Activated naive CD4-positive, alpha-beta T cell treated with anti-CD3 and anti-CD28 coated beads, Interleukin-2, amount 50 U/mL, for 72 hours (primary cell): ENCODE data around the gene OAS2. TPM values are rescaled to one million over a fixed set of nuclear protein-coding genes. Genes with fewer than 3 reads are reported as not detected.

Experiments used
- ATAC-seq, 2 donors: fragments of 150-1000 bp; cut with Tn5 transposase; 2 replicates each; pipeline ENCODE4 v1.10.0; 2021; ENCODE audit warnings: mild to moderate bottlenecking in 2 of 2, moderate library complexity in 2 of 2
- DNase-seq, 2 donors: peaks; one replicate each; pipeline ENCODE4 v3.0.0; 2021 to 2022; ENCODE audit warnings: low spot score in 2 of 2
- H3K27ac Mint-ChIP-seq, 2 donors: one replicate each; pipeline ENCODE4 v1.8.0; 2022; ENCODE audit warnings: mild to moderate bottlenecking in 2 of 2, mixed read lengths in 2 of 2
- H3K36me3 Mint-ChIP-seq, 2 donors: one replicate each; pipeline ENCODE4 v1.8.0; 2022; ENCODE audit warnings: mixed read lengths in 2 of 2
- H3K9me3 Mint-ChIP-seq, 2 donors: one replicate each; pipeline ENCODE4 v1.8.0; 2022; ENCODE audit warnings: mixed read lengths in 2 of 2
- total RNA-seq, 2 donors: library from RNA; stranded (reverse); gene quantifications; one replicate each; pipeline ENCODE4 v1.2.3, GENCODE V29; 2022

OAS2 gene
- total RNA-seq, 2 donors from 2014 or later: 56.6 to 199 TPM

- DNase-seq: peak; percentile 59 to 71
- Mint-ChIP-seq H3K9me3 (peaks cover 12 to 15% of the 10 kb centered on the region in 2 donors), H3K36me3 (peaks cover 25 to 92% of the 10 kb centered on the region in 2 donors), H3K27ac (no peak overlapping the region)
- peak; percentile 64 to 70 for ATAC-seq
Observed at GRCh38 chr12:112992541-112993398, 14.5 kb downstream of the OAS2 start.

GRCh38 chr12:112995008-112995407 lies 16.7 kb downstream of the OAS2 start:
- Mint-ChIP-seq H3K9me3 (peaks cover 0 to 8% of the 10 kb centered on the region in 2 donors), H3K27ac (peak overlapping the region; percentile 3 to 67), H3K36me3 (peaks cover 20 to 82% of the 10 kb centered on the region in 2 donors)
- no peak for ATAC-seq
- no peak for DNase-seq

GRCh38 chr12:112996501-112996900 lies 18.2 kb downstream of the OAS2 start:
- Mint-ChIP-seq H3K36me3 (peaks cover 27 to 67% of the 10 kb centered on the region in 2 donors), H3K27ac (no peak overlapping the region), H3K9me3 (peaks cover 0 to 7% of the 10 kb centered on the region in 2 donors)
- ATAC-seq: no peak
- DNase-seq: no peak

DNA sequence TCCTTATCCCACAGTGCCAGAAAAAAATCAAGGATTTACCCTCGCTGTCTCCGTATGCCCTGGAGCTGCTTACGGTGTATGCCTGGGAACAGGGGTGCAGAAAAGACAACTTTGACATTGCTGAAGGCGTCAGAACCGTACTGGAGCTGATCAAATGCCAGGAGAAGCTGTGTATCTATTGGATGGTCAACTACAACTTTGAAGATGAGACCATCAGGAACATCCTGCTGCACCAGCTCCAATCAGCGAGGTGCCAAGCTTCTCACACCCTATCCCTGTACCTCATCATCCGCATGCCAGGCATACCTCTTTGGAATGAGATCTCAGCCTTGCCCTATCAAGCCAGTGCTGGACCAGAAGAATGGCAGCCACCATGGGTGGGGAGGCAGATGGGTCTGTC lies 19.2 kb downstream of the OAS2 start:
- Mint-ChIP-seq H3K9me3 (no peaks in the 10 kb centered on the region), H3K27ac (peak overlapping the region in 1 of 2 donors; percentile 31), H3K36me3 (peaks cover 27 to 57% of the 10 kb centered on the region in 2 donors)
- no peak for ATAC-seq
- no peak for DNase-seq

GRCh38 chr12:112998987-112999767 lies 20.9 kb downstream of the OAS2 start:
- DNase-seq (no peak), ATAC-seq (no peak)
- Mint-ChIP-seq H3K36me3 (peaks cover 36 to 50% of the 10 kb centered on the region in 2 donors), H3K27ac (no peak overlapping the region), H3K9me3 (no peaks in the 10 kb centered on the region)

GRCh38 chr12:113000433-113000832 lies 22.1 kb downstream of the OAS2 start:
- Mint-ChIP-seq H3K27ac (no peak overlapping the region), H3K9me3 (no peaks in the 10 kb centered on the region), H3K36me3 (peaks cover 36 to 48% of the 10 kb centered on the region in 2 donors)
- ATAC-seq (no peak), DNase-seq (no peak)

DNA sequence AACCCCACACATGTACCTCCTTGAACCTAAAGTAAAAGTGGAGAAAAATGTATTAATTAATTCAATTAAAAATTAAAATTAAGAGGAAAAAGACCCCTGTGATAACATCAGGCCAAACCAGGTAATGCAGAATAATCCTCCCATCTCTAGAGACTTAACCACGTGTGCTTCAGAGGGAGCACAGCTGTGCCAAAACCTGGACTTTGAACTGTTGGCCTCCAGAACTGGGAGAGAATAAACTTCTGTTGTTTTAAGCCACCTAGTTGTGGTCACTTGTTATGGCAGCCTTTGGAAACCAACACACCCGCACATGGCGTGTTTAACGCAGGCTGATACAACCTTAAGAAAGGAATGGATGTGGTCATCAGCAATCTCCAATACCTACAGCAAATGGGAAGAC lies 23.8 kb downstream of the OAS2 start:
- H3K27ac Mint-ChIP-seq: peak overlapping the region in 1 of 2 donors; percentile 26
- H3K36me3 Mint-ChIP-seq: peaks cover 40 to 42% of the 10 kb centered on the region in 2 donors
- DNase-seq (no peak), ATAC-seq (no peak)
- H3K9me3 Mint-ChIP-seq: no peaks in the 10 kb centered on the region

GRCh38 chr12:113002676-113003075 lies 24.4 kb downstream of the OAS2 start:
- no peaks in the 10 kb centered on the region for H3K9me3 Mint-ChIP-seq
- H3K27ac Mint-ChIP-seq: peak overlapping the region in 1 of 2 donors; percentile 26
- H3K36me3 Mint-ChIP-seq: peaks cover 39% of the 10 kb centered on the region in 2 donors
- ATAC-seq (no peak), DNase-seq (no peak)

DNA sequence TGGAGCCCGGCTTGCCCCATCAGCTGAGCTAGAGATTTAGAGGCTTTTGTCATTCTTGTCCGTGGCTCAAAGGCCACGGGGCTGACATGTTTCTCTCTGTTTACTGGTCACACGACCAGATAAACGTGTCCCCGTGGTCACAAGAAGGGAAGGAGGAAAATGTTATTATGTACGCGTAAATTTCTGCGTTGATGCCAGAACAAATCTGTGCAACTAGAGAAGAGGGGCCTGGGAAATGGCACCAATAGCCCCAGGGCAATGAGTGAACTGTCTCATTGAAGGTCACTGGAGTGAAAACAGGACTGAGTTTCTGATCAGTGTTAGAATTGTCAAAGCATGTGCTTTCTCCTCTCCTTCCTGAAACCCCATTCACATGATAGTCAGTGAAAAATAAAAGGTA lies 25.3 kb downstream of the OAS2 start:
- Mint-ChIP-seq H3K36me3 (peaks cover 37 to 39% of the 10 kb centered on the region in 2 donors), H3K27ac (peak overlapping the region; percentile 26 to 57), H3K9me3 (no peaks in the 10 kb centered on the region)
- DNase-seq: no peak
- ATAC-seq: no peak

- H3K27ac Mint-ChIP-seq: no peak overlapping the region
- DNase-seq (no peak), ATAC-seq (no peak)
- peaks cover 47 to 54% of the 10 kb centered on the region in 2 donors for H3K36me3 Mint-ChIP-seq
- H3K9me3 Mint-ChIP-seq: peaks cover 4% of the 10 kb centered on the region in 2 donors
Observed at GRCh38 chr12:113005762-113006161, 27.4 kb downstream of the OAS2 start.

DNA sequence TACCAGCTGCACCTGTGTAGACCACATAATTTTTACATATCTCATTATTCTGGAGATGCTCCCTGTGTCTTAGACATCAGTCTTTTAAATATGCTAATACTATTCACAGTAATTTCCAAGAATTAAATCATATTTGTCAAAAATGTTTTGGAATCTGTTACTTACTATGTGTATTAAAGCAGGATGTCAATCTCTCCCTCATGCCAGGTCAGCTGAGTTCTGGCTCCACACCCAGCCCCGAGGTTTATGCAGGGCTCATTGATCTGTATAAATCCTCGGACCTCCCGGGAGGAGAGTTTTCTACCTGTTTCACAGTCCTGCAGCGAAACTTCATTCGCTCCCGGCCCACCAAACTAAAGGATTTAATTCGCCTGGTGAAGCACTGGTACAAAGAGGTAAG lies 27.9 kb downstream of the OAS2 start:
- no peak overlapping the region for H3K27ac Mint-ChIP-seq
- H3K36me3 Mint-ChIP-seq: peaks cover 51 to 59% of the 10 kb centered on the region in 2 donors
- peaks cover 7% of the 10 kb centered on the region in 2 donors for H3K9me3 Mint-ChIP-seq
- DNase-seq: no peak
- no peak for ATAC-seq

GRCh38 chr12:113006641-113007040 lies 28.3 kb downstream of the OAS2 start:
- H3K9me3 Mint-ChIP-seq: peaks cover 7 to 8% of the 10 kb centered on the region in 2 donors
- H3K27ac Mint-ChIP-seq: peak overlapping the region in 1 of 2 donors; percentile 21
- ATAC-seq (no peak), DNase-seq (no peak)
- H3K36me3 Mint-ChIP-seq: peaks cover 53 to 63% of the 10 kb centered on the region in 2 donors

DNA sequence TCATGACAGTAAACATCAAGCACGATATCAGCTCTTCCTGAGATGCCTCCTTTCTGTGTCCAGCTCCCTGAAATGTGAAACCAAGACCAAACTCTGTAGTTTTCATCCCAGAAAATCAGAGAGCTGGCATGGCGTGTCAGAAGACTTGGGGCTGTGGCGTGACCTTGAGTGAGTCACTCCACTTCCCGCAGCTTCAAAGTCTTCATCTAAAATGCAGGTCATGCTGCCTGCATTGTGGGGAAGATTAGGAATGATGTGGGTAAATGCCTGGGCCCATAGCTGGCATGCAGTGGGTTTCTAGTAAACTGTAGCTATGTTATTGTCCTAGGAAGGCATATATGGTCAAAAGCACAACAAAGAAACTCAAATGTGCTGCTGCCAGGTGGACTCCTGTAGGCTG lies 28.8 kb downstream of the OAS2 start:
- Mint-ChIP-seq H3K27ac (peak overlapping the region in 1 of 2 donors; percentile 21), H3K9me3 (peaks cover 7 to 10% of the 10 kb centered on the region in 2 donors), H3K36me3 (peaks cover 56 to 68% of the 10 kb centered on the region in 2 donors)
- ATAC-seq (no peak), DNase-seq (no peak)

DNA sequence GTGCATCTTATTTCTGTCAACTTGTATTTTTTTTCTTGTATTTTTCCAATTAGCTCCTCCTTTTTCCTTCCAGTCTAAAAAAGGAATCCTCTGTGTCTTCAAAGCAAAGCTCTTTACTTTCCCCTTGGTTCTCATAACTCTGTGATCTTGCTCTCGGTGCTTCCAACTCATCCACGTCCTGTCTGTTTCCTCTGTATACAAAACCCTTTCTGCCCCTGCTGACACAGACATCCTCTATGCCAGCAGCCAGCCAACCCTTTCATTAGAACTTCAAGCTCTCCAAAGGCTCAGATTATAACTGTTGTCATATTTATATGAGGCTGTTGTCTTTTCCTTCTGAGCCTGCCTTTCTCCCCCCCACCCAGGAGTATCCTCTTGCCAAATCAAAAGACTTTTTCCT lies 32.4 kb downstream of the OAS2 start:
- H3K9me3 Mint-ChIP-seq: peaks cover 7 to 10% of the 10 kb centered on the region in 2 donors
- H3K36me3 Mint-ChIP-seq: peaks cover 46 to 55% of the 10 kb centered on the region in 2 donors

DNA sequence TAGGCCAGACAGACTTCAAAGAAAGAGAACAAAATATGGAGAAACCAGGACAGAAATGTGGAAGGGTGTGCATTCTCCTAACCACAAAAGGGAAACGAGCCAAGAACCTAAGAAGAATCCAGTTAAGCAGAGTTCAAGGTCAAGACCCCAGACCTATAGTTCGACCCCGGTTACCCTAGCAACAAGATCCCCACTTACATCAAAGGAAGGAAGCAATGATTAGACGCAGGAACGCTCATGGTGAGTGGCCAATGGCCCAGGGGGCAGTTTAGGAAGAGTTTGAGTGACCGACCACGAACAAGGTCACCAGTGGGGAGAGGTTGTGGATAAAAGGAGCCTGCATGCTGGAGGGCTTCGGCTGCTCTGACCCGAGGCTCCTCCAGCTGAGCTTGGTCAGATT lies 36.2 kb downstream of the OAS2 start:
- DNase-seq (no peak), ATAC-seq (no peak)
- H3K36me3 Mint-ChIP-seq: peaks cover 21 to 25% of the 10 kb centered on the region in 2 donors
- H3K27ac Mint-ChIP-seq: peak overlapping the region in 1 of 2 donors; percentile 75
- H3K9me3 Mint-ChIP-seq: peaks cover 7 to 10% of the 10 kb centered on the region in 2 donors

More for the DNA sequence above, 32.4 kb downstream of the OAS2 start:
- no peak for ATAC-seq
- DNase-seq: no peak
- peak overlapping the region in 1 of 2 donors; percentile 0 for H3K27ac Mint-ChIP-seq

DNA sequence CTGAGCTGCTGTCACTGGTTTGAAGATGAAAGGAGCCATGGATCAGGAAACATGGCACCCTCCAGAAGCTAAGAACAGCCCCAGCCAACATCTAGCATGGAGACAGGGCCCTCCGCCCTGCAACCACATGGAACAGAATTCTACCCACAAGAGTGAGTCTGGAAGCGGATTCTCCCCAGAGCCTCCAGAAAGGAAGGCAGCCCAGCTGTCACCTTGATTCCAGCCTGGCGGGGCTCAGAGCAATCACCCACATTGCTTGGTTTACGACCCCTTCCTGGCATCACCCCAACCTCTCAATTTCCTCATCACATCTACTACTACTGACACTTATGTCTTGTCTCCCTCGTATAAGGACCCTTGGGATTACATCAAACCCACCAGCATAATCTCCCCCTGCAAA lies 38.5 kb downstream of the OAS2 start:
- Mint-ChIP-seq H3K36me3 (peaks cover under 1 to 3% of the 10 kb centered on the region in 2 donors), H3K9me3 (peaks cover 0 to under 1% of the 10 kb centered on the region in 2 donors), H3K27ac (no peak overlapping the region)
- no peak for ATAC-seq
- no peak for DNase-seq

- DNase-seq (no peak), ATAC-seq (no peak)
- H3K27ac Mint-ChIP-seq: no peak overlapping the region
- H3K36me3 Mint-ChIP-seq: no peaks in the 10 kb centered on the region
- H3K9me3 Mint-ChIP-seq: no peaks in the 10 kb centered on the region
Observed at GRCh38 chr12:113019025-113019424, 40.7 kb downstream of the OAS2 start.
